ENCODE results near the gene TMEM63A.

- TF ChIP-seq CTCF (conservative IDR thresholded peaks at IDR 0.05): no peak
- TF ChIP-seq EZH2 (IDR thresholded peaks at IDR 0.05; ENCODE audit: low read depth): no peak
Measured at GRCh38 chr1:225888898-225889601, 6.9 kb upstream of the TMEM63A start, which contains the start of gene LEFTY1.

Measured in PC-9 (cell line).